HG02571 (cell line): ENCODE results near the gene ABCC10.
A peak's percentile ranks its signal among the peaks of the same experiment; 100 is the strongest.
"Not testable (repeated sequence)": the region's sequence is repeated elsewhere in the genome, so short reads cannot be mapped to it uniquely, and the experiment has no call there.

ENCODE experiments used
- ATAC-seq: cut with Tn5 transposase; IDR thresholded peaks from one replicate; pipeline ENCODE4 v1.9.1; 2021; ENCODE audit warnings: mild to moderate bottlenecking, moderate library complexity; ENCODE audit not compliant: unreplicated experiment

Gene ABCC10

GRCh38 chr6:43427406-43428111, at the start of gene ABCC10:
TSS of gene ABCC10 (plus strand) at chr6:43427541. CDS start at chr6:43427979, 438 bp downstream.
- ATAC-seq = peak; percentile 90

- ATAC-seq = no peak
Measured at GRCh38 chr6:43377710-43378229, 49.6 kb upstream of the ABCC10 start.

- ATAC-seq = no peak
Measured at GRCh38 chr6:43378631-43379030, 48.7 kb upstream of the ABCC10 start.

GRCh38 chr6:43380858-43381257, 46.5 kb upstream of the ABCC10 start:
- not testable (repeated sequence) for ATAC-seq

GRCh38 chr6:43383021-43383667, 44.2 kb upstream of the ABCC10 start:
- no peak for ATAC-seq

- ATAC-seq = no peak
Measured at GRCh38 chr6:43386492-43386891, 40.8 kb upstream of the ABCC10 start.

GRCh38 chr6:43389730-43390295, 37.5 kb upstream of the ABCC10 start:
- ATAC-seq = no peak

GRCh38 chr6:43390753-43391439, 36.4 kb upstream of the ABCC10 start:
- not testable (repeated sequence) for ATAC-seq

GRCh38 chr6:43391440-43392031, 35.8 kb upstream of the ABCC10 start:
- ATAC-seq = no peak

- ATAC-seq = not testable (repeated sequence)
Measured at GRCh38 chr6:43393133-43393532, 34.2 kb upstream of the ABCC10 start.

- ATAC-seq = no peak
Measured at GRCh38 chr6:43393602-43394001, 33.7 kb upstream of the ABCC10 start.

- ATAC-seq = no peak
Measured at GRCh38 chr6:43394982-43395381, 32.4 kb upstream of the ABCC10 start.

- ATAC-seq = no peak
Measured at GRCh38 chr6:43395776-43396175, 31.6 kb upstream of the ABCC10 start.

GRCh38 chr6:43396408-43397149, 30.8 kb upstream of the ABCC10 start:
- no peak for ATAC-seq

GRCh38 chr6:43399932-43400487, 27.3 kb upstream of the ABCC10 start:
- no peak for ATAC-seq

GRCh38 chr6:43401730-43402129, 25.6 kb upstream of the ABCC10 start:
- no peak for ATAC-seq

- no peak for ATAC-seq
Measured at GRCh38 chr6:43402820-43403219, 24.5 kb upstream of the ABCC10 start.

- no peak for ATAC-seq
Measured at GRCh38 chr6:43405354-43405753, 22.0 kb upstream of the ABCC10 start.

- ATAC-seq = no peak
Measured at GRCh38 chr6:43407296-43407695, 20.0 kb upstream of the ABCC10 start.

- ATAC-seq = no peak
Measured at GRCh38 chr6:43408259-43408658, 19.1 kb upstream of the ABCC10 start.
